Breast epithelium (tissue), 4 donors: Measurements from ENCODE around the gene GPR32. TPM values are rescaled to one million over a fixed set of nuclear protein-coding genes. Genes with fewer than 3 reads are reported as not detected.
"Not testable (repeated sequence)": the region's sequence is repeated elsewhere in the genome, so short reads cannot be mapped to it uniquely, and the experiment has no call there.

ENCODE experiments used
- DNase-seq, 2 donors: peaks; one replicate each; pipeline ENCODE4 v3.0.0-alpha.2; 2019; ENCODE audit warnings: low spot score in 2 of 2
- H3K27ac ChIP-seq, 2 donors: fragments of 200-600 bp; sonication (generic) in 1 of 2; one replicate each; pipeline ENCODE4 v1.5.1; 2016 to 2019; ENCODE audit warnings: mild to moderate bottlenecking in 1 of 2
- H3K27me3 ChIP-seq, 2 donors: fragments of 200-600 bp; sonication (generic) in 1 of 2; one replicate each; pipeline versions ENCODE4 v1.5.1 to v1.6.0; 2017 to 2019; ENCODE audit warnings: control low read depth in 1 of 2, mild to moderate bottlenecking in 1 of 2
- H3K36me3 ChIP-seq: fragments of 200-600 bp; one replicate; pipeline ENCODE4 v1.5.1; 2019
- H3K4me1 ChIP-seq, 2 donors: fragments of 200-600 bp; sonication (generic); one replicate each; pipeline ENCODE4 v1.5.1; 2016 to 2019; ENCODE audit warnings: control low read depth in 1 of 2
- H3K4me3 ChIP-seq, 3 donors: fragments of 200-600 bp; sonication (generic); 1 replicate in 2 of 3; 2 replicates in 1 of 3; pipeline ENCODE4 v1.5.1; 2016 to 2019; ENCODE audit warnings: mild to moderate bottlenecking in 3 of 3, moderate library complexity in 2 of 3
- H3K9me3 ChIP-seq, 2 donors: fragments of 200-600 bp; sonication (generic) in 1 of 2; one replicate each; pipeline ENCODE4 v1.5.1; 2016 to 2019; ENCODE audit warnings: control low read depth in 1 of 2
- CTCF ChIP-seq, 3 donors: fragments of 450-650 bp; IDR thresholded peaks; one replicate each; pipeline ENCODE4 v1.5.1; 2016 to 2017; ENCODE audit warnings: antibody characterized with exemption in 3 of 3, mild to moderate bottlenecking in 3 of 3, moderate library complexity in 3 of 3
- POLR2A ChIP-seq: fragments of 450-650 bp; IDR thresholded peaks from one replicate; pipeline ENCODE4 v1.6.1; 2016; ENCODE audit warnings: antibody characterized with exemption, mild to moderate bottlenecking, moderate library complexity
- POLR2AphosphoS5 ChIP-seq, 3 donors: sonication (generic); formaldehyde crosslinking; IDR thresholded peaks; one replicate each; pipeline ENCODE4 v1.6.1; 2017; ENCODE audit warnings: antibody characterized with exemption in 3 of 3
- intact Hi-C: fragments of 100-400 bp; cut with DNase I; formaldehyde crosslinking; loops from one replicate; pipeline ENCODE4 v1.15.1; 2023; ENCODE audit warnings: low total_unique reads
- total RNA-seq, 3 donors: library from RNA; depleted of rRNA; stranded (reverse); fragments of >200 nt; gene quantifications; one replicate each; pipeline ENCODE4 v1.1.0, GENCODE V29; 2016

Gene GPR32
- total RNA-seq, 3 donors from 2014 or later: not detected

DNA sequence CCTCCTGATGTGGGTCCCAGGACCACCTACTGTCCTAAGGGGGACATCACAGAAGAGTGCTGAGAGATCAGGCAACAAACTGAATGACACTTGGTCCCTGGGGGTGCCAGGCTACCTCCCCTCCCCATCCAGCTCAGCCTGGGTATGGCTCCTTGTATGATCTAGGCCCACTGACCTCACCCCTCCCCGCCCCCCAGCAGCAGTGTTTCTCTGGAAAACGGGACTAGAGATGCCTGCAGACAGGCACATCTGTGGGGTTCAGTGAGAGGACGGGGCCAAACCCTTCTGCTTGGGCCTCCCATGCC lies 29.2 kb downstream of the GPR32 start:
- Histone ChIP-seq H3K27ac (no peak overlapping the region), H3K36me3 (no peaks in the 10 kb centered on the region), H3K4me3 (no peak overlapping the region), H3K27me3 (no peaks in the 10 kb centered on the region), H3K4me1 (peaks cover 0 to 6% of the 10 kb centered on the region in 2 donors), H3K9me3 (no peaks in the 10 kb centered on the region)
- intact Hi-C loops: no loop called here
- TF ChIP-seq POLR2AphosphoS5 (IDR thresholded peaks at IDR 0.05): no peak
- no peak for TF ChIP-seq CTCF (IDR thresholded peaks at IDR 0.05)
- no peak for TF ChIP-seq POLR2A
- no peak for DNase-seq

DNA sequence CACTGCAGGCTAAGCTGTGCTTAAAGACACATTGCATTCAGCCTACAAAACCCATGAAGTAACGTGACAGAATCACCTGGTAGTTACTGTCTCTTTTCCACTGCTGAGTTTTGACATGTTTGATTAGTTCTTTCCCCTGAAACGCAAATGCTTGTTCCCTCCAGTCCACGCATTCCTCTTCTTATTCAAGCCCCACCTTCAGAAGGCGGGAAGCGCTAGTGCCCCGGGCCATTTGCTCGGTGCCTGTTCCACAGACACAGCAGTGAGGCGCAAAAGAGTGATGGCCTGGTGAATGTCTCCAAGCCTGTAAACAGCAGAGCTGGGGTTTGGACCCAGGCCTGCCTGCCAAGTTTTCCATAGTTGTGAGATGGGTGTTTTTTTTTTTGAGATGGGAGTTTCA lies 30.8 kb downstream of the GPR32 start:
- no peak overlapping the region for H3K4me3 ChIP-seq
- TF ChIP-seq CTCF (IDR thresholded peaks at IDR 0.05) (no peak), POLR2A (no peak), POLR2AphosphoS5 (IDR thresholded peaks at IDR 0.05) (no peak)
- H3K9me3 ChIP-seq: no peaks in the 10 kb centered on the region
- no peak for DNase-seq
- H3K27me3 ChIP-seq: no peaks in the 10 kb centered on the region
- intact Hi-C loops: no loop called here
- H3K27ac ChIP-seq: no peak overlapping the region
- no peaks in the 10 kb centered on the region for H3K36me3 ChIP-seq
- peaks cover 0 to 6% of the 10 kb centered on the region in 2 donors for H3K4me1 ChIP-seq

DNA sequence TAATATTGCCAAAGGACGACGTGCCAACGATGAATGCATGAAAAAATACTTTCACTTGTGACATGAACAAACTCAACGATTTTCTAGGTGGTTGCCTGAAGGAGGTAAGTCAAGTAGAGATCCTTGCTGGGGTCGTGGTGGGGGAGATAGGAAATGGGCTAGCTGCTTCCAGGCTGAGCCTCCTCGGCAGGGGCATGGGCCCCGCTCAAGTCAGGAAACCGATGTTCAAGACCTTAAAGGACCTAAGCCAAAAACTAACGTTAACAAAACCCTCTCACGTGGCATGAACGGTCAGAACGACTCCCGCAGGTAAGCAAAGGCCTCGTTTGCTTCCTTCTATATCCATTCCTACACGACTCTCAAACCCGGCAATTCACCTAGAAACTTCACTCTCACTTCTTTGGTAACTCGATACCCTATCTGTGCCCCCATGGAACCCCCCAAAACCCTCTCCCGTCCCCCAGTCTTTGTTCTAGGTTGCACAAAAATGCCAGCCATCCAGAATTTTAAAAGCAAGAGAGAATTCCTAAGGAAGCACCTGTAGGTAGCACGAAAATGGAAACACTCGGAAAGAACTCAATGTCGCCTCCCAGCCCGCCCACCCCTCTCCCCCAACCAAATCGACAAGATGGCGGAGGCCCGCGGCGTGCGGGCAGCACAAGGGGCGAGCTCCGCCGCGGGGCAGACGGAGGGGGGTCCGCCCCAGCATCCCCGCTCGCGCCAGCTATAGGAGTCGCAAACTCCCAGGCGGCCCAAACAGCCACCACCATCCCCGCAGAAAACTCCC lies 33.6 kb downstream of the GPR32 start:
- Histone ChIP-seq H3K27ac (peak overlapping the region; percentile 95 to 97), H3K27me3 (no peaks in the 10 kb centered on the region), H3K36me3 (no peaks in the 10 kb centered on the region), H3K4me1 (peaks cover 0 to 6% of the 10 kb centered on the region in 2 donors), H3K4me3 (peak overlapping the region; percentile 78 to 98 (median 97)), H3K9me3 (no peaks in the 10 kb centered on the region)
- intact Hi-C loops: no loop called here
- DNase-seq: peak in 1 of 2 donors; percentile 20
- TF ChIP-seq CTCF (IDR thresholded peaks at IDR 0.05): no peak
- TF ChIP-seq POLR2AphosphoS5 (IDR thresholded peaks at IDR 0.05): no peak
- no peak for TF ChIP-seq POLR2A

GRCh38 chr19:50804420-50805272 lies 34.4 kb downstream of the GPR32 start:
- peak; percentile 98 for DNase-seq
- H3K4me1 ChIP-seq: peaks cover 0 to 6% of the 10 kb centered on the region in 2 donors
- peak overlapping the region; percentile 78 to 98 (median 97) for H3K4me3 ChIP-seq
- H3K27me3 ChIP-seq: no peaks in the 10 kb centered on the region
- intact Hi-C loops: no loop called here
- no peaks in the 10 kb centered on the region for H3K9me3 ChIP-seq
- peak; percentile 85 to 96 (median 89) for TF ChIP-seq POLR2AphosphoS5 (IDR thresholded peaks at IDR 0.05)
- peak in 1 of 3 donors; percentile 19 for TF ChIP-seq CTCF (IDR thresholded peaks at IDR 0.05)
- no peak for TF ChIP-seq POLR2A
- H3K36me3 ChIP-seq: no peaks in the 10 kb centered on the region
- H3K27ac ChIP-seq: peak overlapping the region; percentile 95 to 97

DNA sequence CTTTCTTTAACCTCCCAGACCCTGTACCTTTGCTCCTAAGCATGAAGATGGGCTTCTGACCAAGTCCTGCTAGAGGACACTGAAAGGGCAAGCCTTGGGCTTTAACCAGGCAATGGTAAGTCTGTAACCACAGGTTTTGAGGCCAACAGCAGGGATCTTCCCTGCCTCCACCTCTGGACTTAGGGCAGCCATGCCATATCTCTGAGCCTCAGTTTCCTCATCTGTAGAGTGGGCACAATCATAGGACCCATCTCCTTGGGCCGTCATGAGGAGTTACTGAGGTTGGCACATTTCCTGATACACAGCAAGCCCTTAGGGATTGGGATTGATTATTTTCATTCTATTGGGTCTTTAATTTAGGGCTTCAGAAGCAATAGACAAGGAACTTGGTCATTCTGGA lies 38.6 kb downstream of the GPR32 start:
- H3K9me3 ChIP-seq: no peaks in the 10 kb centered on the region
- TF ChIP-seq POLR2A: no peak
- TF ChIP-seq CTCF (IDR thresholded peaks at IDR 0.05): no peak
- no peak for TF ChIP-seq POLR2AphosphoS5 (IDR thresholded peaks at IDR 0.05)
- DNase-seq: no peak
- intact Hi-C loops: no loop called here
- H3K27ac ChIP-seq: no peak overlapping the region
- no peaks in the 10 kb centered on the region for H3K36me3 ChIP-seq
- no peaks in the 10 kb centered on the region for H3K4me1 ChIP-seq
- no peak overlapping the region for H3K4me3 ChIP-seq
- no peaks in the 10 kb centered on the region for H3K27me3 ChIP-seq

DNA sequence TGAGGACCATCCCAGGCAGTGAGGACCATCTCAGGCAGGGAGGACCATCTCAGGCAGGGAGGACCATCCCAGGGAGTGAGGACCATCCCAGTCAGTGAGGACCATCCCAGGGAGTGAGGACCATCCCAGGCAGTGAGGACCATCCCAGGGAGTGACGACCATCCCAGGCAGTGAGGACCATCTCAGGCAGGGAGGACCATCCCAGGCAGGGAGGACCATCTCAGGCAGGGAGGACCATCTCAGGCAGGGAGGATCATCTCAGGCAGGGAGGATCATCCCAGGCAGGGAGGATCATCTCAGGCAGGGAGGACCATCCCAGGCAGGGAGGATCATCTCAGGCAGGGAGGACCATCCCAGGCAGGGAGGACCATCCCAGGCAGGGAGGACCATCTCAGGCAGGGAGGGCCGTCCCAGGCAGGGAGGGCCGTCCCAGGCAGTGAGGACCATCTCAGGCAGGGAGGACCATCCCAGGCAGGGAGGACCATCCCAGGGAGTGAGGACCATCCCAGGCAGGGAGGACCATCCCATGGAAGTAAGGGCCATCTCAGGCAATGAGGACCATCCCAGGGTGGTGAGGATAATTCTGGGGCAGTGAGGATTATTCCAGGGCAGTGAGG lies 41.5 kb downstream of the GPR32 start:
- H3K27ac ChIP-seq, H3K27me3 ChIP-seq, H3K36me3 ChIP-seq, intact Hi-C loops, H3K9me3 ChIP-seq, H3K4me3 ChIP-seq, H3K4me1 ChIP-seq, DNase-seq: not testable (repeated sequence)
